B cell (primary cell): Measurements from ENCODE around the gene SIGLEC7. TPM values are rescaled to one million over a fixed set of nuclear protein-coding genes. Genes with fewer than 3 reads are reported as not detected.

ENCODE experiments used
- ATAC-seq: fragments of 200-7000 bp; cut with Tn5 transposase; one replicate; pipeline ENCODE4 v1.10.0; 2021; ENCODE audit warnings: low read depth, mild to moderate bottlenecking, moderate number of reproducible peaks, moderate library complexity
- CTCF ChIA-PET: fragments of 350-600 bp; sonication (Branson Sonifier 250); formaldehyde crosslinking; loops from one replicate; lab custom pipeline; 2021; ENCODE audit warnings: antibody characterized with exemption, inconsistent platforms; lab: Charles Lee
- POLR2A ChIA-PET: fragments of 350-600 bp; sonication (Branson Sonifier 250); formaldehyde crosslinking; loops from one replicate; lab custom pipeline; 2021; ENCODE audit warnings: antibody characterized with exemption; lab: Charles Lee
- DNase-seq: peaks from one replicate; pipeline ENCODE4 v3.0.0; 2013
- H2AFZ ChIP-seq: 2 replicates; pipeline ENCODE4 v1.6.1; 2012; ENCODE audit warnings: mild to moderate bottlenecking, low read depth, low read length; ENCODE audit not compliant: insufficient read depth, poor library complexity, severe bottlenecking
- H3K27ac ChIP-seq, 2 donors: 1 replicate in 1 of 2; 2 replicates in 1 of 2; pipeline ENCODE4 v1.5.1; 2012 to 2013; ENCODE audit warnings: low read length in 2 of 2, mild to moderate bottlenecking in 2 of 2, moderate library complexity in 1 of 2
- H3K27me3 ChIP-seq, 4 experiments: fragments of 200-600 bp in 1 of 4; sonication (generic) in 1 of 4; replicated peaks in 1 of 4; 1 replicate in 2 of 4; 2 replicates in 2 of 4; pipeline versions ENCODE4 v1.6.1 to v1.7.0; 2013 to 2016; ENCODE audit warnings: low read length in 3 of 4, mild to moderate bottlenecking in 2 of 4, mixed read lengths in 1 of 4, moderate library complexity in 1 of 4; ENCODE audit not compliant: insufficient read depth in 4 of 4, control insufficient read depth in 3 of 4; ENCODE audit errors: control extremely low read depth in 1 of 4
- H3K36me3 ChIP-seq, 2 experiments: replicated peaks in 1 of 2; 1 replicate in 1 of 2; 2 replicates in 1 of 2; pipeline versions ENCODE4 v1.6.1 to v1.7.1; 2013; ENCODE audit warnings: low read length in 1 of 2; ENCODE audit not compliant: insufficient read depth in 2 of 2, control insufficient read depth in 1 of 2; ENCODE audit errors: control extremely low read depth in 1 of 2, extremely low read depth in 1 of 2
- H3K4me1 ChIP-seq, 2 donors: fragments of 200-600 bp in 1 of 2; sonication (generic) in 1 of 2; 1 replicate in 1 of 2; 2 replicates in 1 of 2; pipeline versions ENCODE4 v1.5.1 to v1.6.1; 2013 to 2017; ENCODE audit warnings: low read length in 2 of 2; ENCODE audit not compliant: control insufficient read depth in 2 of 2, insufficient read depth in 2 of 2
- H3K4me2 ChIP-seq: replicated peaks from 2 replicates; pipeline ENCODE3; 2012; ENCODE audit warnings: mild to moderate bottlenecking, low read depth, low read length; ENCODE audit not compliant: poor library complexity, severe bottlenecking
- H3K4me3 ChIP-seq, 5 experiments: fragments of 200-600 bp in 1 of 5; sonication (generic) in 1 of 5; 1 replicate in 3 of 5; 2 replicates in 2 of 5; pipeline versions ENCODE4 v1.5.1 to v1.7.0; 2011 to 2016; ENCODE audit warnings: low read length in 4 of 5, mild to moderate bottlenecking in 4 of 5, low read depth in 2 of 5, control low read depth in 1 of 5, moderate library complexity in 1 of 5; ENCODE audit not compliant: insufficient read depth in 1 of 5; ENCODE audit errors: control extremely low read depth in 1 of 5, extremely low read depth in 1 of 5
- H3K79me2 ChIP-seq: fragments of 200-600 bp; sonication (generic); one replicate; pipeline ENCODE4 v1.6.0; 2016; ENCODE audit warnings: low read length; ENCODE audit not compliant: control insufficient read depth, insufficient read depth
- H3K9ac ChIP-seq: fragments of 200-600 bp; sonication (generic); 2 replicates; pipeline ENCODE4 v1.6.1; 2017; ENCODE audit warnings: mild to moderate bottlenecking, low read length, moderate library complexity
- H3K9me3 ChIP-seq, 3 donors: one replicate each; pipeline versions ENCODE4 v1.6.1 to v1.7.1; 2013; ENCODE audit warnings: low read length in 2 of 3; ENCODE audit not compliant: control insufficient read depth in 2 of 3, insufficient read depth in 1 of 3; ENCODE audit errors: control extremely low read depth in 1 of 3
- H4K20me1 ChIP-seq: 2 replicates; pipeline ENCODE4 v1.6.0; 2012; ENCODE audit warnings: mild to moderate bottlenecking, low read length; ENCODE audit not compliant: insufficient read depth, control insufficient read depth, poor library complexity, severe bottlenecking
- H3K27ac Mint-ChIP-seq: one replicate; pipeline ENCODE4 v1.8.0; 2021; ENCODE audit warnings: mixed read lengths
- H3K27me3 Mint-ChIP-seq: one replicate; pipeline ENCODE4 v1.8.0; 2021; ENCODE audit warnings: mixed read lengths
- H3K4me1 Mint-ChIP-seq: one replicate; pipeline ENCODE4 v1.8.0; 2021; ENCODE audit warnings: mixed read lengths
- H3K4me3 Mint-ChIP-seq: one replicate; pipeline ENCODE4 v1.8.0; 2021; ENCODE audit warnings: mixed read lengths
- H3K9me3 Mint-ChIP-seq: one replicate; pipeline ENCODE4 v1.8.0; 2022; ENCODE audit warnings: mixed read lengths; ENCODE audit not compliant: insufficient read depth
- CTCF ChIP-seq: fragments of 200-600 bp; IDR thresholded peaks from one replicate; pipeline ENCODE4 v1.8.0; 2022; ENCODE audit warnings: antibody characterized with exemption, mild to moderate bottlenecking
- EZH2 ChIP-seq: IDR thresholded peaks from 2 replicates; pipeline ENCODE4 v1.6.1; 2012; ENCODE audit warnings: borderline replicate concordance, low read depth, mild to moderate bottlenecking, moderate library complexity, low read length; ENCODE audit not compliant: insufficient read depth, poor library complexity, severe bottlenecking
- WGBS: methylation state at CpG from one replicate; pipeline ENCODE4 v1.1.5; 2013; ENCODE audit warnings: missing lambda C conversion rate; ENCODE audit not compliant: insufficient coverage; 5-methylcytosine and 5-hydroxymethylcytosine counted together
- intact Hi-C: fragments of 100-400 bp; cut with micrococcal nuclease; formaldehyde crosslinking; loops from one replicate; pipeline ENCODE4 v1.10.0; 2022
- polyA plus RNA-seq: library from polyadenylated mRNA; depleted of rRNA; stranded (reverse); fragments of >200 nt; gene quantifications from 2 replicates; pipeline ENCODE4 v1.2.3, GENCODE V29; 2012
- total RNA-seq, 2 donors: library from RNA; stranded (reverse); fragments of 120-200 nt in 1 of 2; gene quantifications; 1 replicate in 1 of 2; 2 replicates in 1 of 2; pipeline versions ENCODE4 v1.2.3 to v1.2.4, GENCODE V29; 2013 to 2022

The SIGLEC7 gene
- total and polyA plus RNA-seq, 2 donors (not counting 1 experiment from before 2014, with no cell fraction given), result 0.52 TPM; not detected in 1

- H3K4me1 Mint-ChIP-seq, result no peaks in the 10 kb centered on the region
- CTCF ChIA-PET, result interaction anchor here (1.3 kb wide), 1 partner anchor 39 kb away, joined by 3 read pairs; no protein-coding TSS in a partner anchor
- WGBS, result 88% methylated on average over 1 of the region's 4 CpGs
These were observed 19.9 kb downstream of the SIGLEC7 start for GRCh38 chr19:51161867-51162496.

More at GRCh38 chr19:51161867-51162496, 19.9 kb downstream of the SIGLEC7 start:
- H3K4me3 ChIP-seq, result no peak overlapping the region
- no peaks in the 10 kb centered on the region for H3K4me1 ChIP-seq
- H3K27me3 Mint-ChIP-seq, result peaks cover 39% of the 10 kb centered on the region
- ATAC-seq, result no peak
- no peak for TF ChIP-seq EZH2
- no peak for TF ChIP-seq CTCF
- no peaks in the 10 kb centered on the region for H4K20me1 ChIP-seq
- no peak overlapping the region for H2AFZ ChIP-seq
- POLR2A ChIA-PET, result no interaction called here
- no peak overlapping the region for H3K9ac ChIP-seq
- H3K27ac ChIP-seq, result no peak overlapping the region
- intact Hi-C loops, result no loop called here
- no peak overlapping the region for H3K27ac Mint-ChIP-seq
- no peaks in the 10 kb centered on the region for H3K9me3 Mint-ChIP-seq
- H3K9me3 ChIP-seq, result no peaks in the 10 kb centered on the region
- no peak overlapping the region for H3K4me3 Mint-ChIP-seq
- H3K36me3 ChIP-seq, result no peaks in the 10 kb centered on the region
- no peaks in the 10 kb centered on the region for H3K79me2 ChIP-seq
- peaks cover 0 to 14% (median 0%) of the 10 kb centered on the region in 4 experiments for H3K27me3 ChIP-seq
- no peak overlapping the region for H3K4me2 ChIP-seq
- no peak for DNase-seq
